ENCODE results near the gene AP1S1. TPM values are rescaled to one million over a fixed set of nuclear protein-coding genes. Genes with fewer than 3 reads are reported as not detected.
"Not testable (repeated sequence)": the region's sequence is repeated elsewhere in the genome, so short reads cannot be mapped to it uniquely, and the experiment has no call there.

The AP1S1 gene
- total RNA-seq, 1 donor from 2014 or later, result 90.1 TPM

DNA sequence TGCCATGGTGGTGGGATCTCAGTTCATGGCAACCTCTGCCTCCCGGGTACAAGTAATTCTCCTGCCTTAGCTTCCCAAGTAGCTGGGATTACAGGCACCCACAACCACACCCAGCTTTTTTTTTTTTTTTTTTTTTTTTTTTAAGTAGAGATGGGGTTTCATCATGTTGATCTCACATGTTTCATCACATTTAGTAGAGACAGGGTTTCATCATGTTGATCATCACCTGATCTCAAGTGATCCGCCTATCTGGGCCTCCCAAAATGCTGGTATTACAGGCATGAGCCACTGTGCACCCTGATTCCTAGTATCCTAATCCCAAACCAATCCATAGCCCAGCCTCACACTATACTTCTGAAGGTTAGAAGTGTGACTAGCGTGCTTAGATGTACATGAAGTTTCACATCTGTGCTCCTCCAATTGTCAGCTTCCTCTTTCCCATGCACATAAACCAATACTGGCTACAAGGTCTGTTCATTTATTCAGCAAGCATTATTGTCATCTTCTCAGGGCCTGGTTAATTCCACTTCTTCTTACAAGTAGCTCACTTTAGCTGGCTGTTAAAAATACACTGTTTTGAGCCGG, 32.7 kb downstream of the AP1S1 start:
- peaks cover 19% of the 10 kb centered on the region for H3K4me1 Mint-ChIP-seq
- no peak for TF ChIP-seq CTCF (conservative IDR thresholded peaks at IDR 0.05)
- no peak for DNase-seq (ENCODE audit: low read depth, low spot score)
- peaks cover 4% of the 10 kb centered on the region for H3K9me3 Mint-ChIP-seq
- H3K27ac Mint-ChIP-seq (ENCODE audit: unreplicated experiment), result no peak overlapping the region
- H3K27me3 Mint-ChIP-seq (ENCODE audit: low read depth), result peaks cover 16% of the 10 kb centered on the region
- H3K36me3 Mint-ChIP-seq (ENCODE audit: low read depth), result no peaks in the 10 kb centered on the region
- no peak overlapping the region for H3K4me3 Mint-ChIP-seq

GRCh38 chr7:101189109-101189508, 34.8 kb downstream of the AP1S1 start:
- no peaks in the 10 kb centered on the region for H3K36me3 Mint-ChIP-seq (ENCODE audit: low read depth)
- no peak overlapping the region for H3K27ac Mint-ChIP-seq (ENCODE audit: unreplicated experiment)
- peaks cover 11% of the 10 kb centered on the region for H3K27me3 Mint-ChIP-seq (ENCODE audit: low read depth)
- H3K9me3 Mint-ChIP-seq, result no peaks in the 10 kb centered on the region
- DNase-seq (ENCODE audit: low read depth, low spot score), result no peak
- peaks cover 14% of the 10 kb centered on the region for H3K4me1 Mint-ChIP-seq
- H3K4me3 Mint-ChIP-seq, result no peak overlapping the region
- TF ChIP-seq CTCF (conservative IDR thresholded peaks at IDR 0.05), result no peak

GRCh38 chr7:101195884-101196283, 41.6 kb downstream of the AP1S1 start:
- Mint-ChIP-seq H3K27me3 (ENCODE audit: low read depth) (peaks cover 21% of the 10 kb centered on the region), H3K4me3 (no peak overlapping the region), H3K27ac (ENCODE audit: unreplicated experiment) (no peak overlapping the region), H3K9me3 (no peaks in the 10 kb centered on the region), H3K4me1 (peaks cover 20% of the 10 kb centered on the region), H3K36me3 (ENCODE audit: low read depth) (no peaks in the 10 kb centered on the region)
- no peak for DNase-seq (ENCODE audit: low read depth, low spot score)
- TF ChIP-seq CTCF (conservative IDR thresholded peaks at IDR 0.05), result no peak

GRCh38 chr7:101197991-101198390, 43.7 kb downstream of the AP1S1 start:
- H3K27me3 Mint-ChIP-seq (ENCODE audit: low read depth), result peaks cover 34% of the 10 kb centered on the region
- no peaks in the 10 kb centered on the region for H3K36me3 Mint-ChIP-seq (ENCODE audit: low read depth)
- H3K4me1 Mint-ChIP-seq, result peaks cover 12% of the 10 kb centered on the region
- no peaks in the 10 kb centered on the region for H3K9me3 Mint-ChIP-seq
- TF ChIP-seq CTCF (conservative IDR thresholded peaks at IDR 0.05), result no peak
- no peak overlapping the region for H3K4me3 Mint-ChIP-seq
- no peak for DNase-seq (ENCODE audit: low read depth, low spot score)
- no peak overlapping the region for H3K27ac Mint-ChIP-seq (ENCODE audit: unreplicated experiment)

- no peak for DNase-seq (ENCODE audit: low read depth, low spot score)
- H3K27me3 Mint-ChIP-seq (ENCODE audit: low read depth), result peaks cover 38% of the 10 kb centered on the region
- TF ChIP-seq CTCF (conservative IDR thresholded peaks at IDR 0.05), result no peak
- H3K36me3 Mint-ChIP-seq (ENCODE audit: low read depth), result no peaks in the 10 kb centered on the region
- no peaks in the 10 kb centered on the region for H3K9me3 Mint-ChIP-seq
- peaks cover 12% of the 10 kb centered on the region for H3K4me1 Mint-ChIP-seq
- H3K27ac Mint-ChIP-seq (ENCODE audit: unreplicated experiment), result no peak overlapping the region
- H3K4me3 Mint-ChIP-seq, result no peak overlapping the region
Observed at GRCh38 chr7:101198476-101198875, 44.2 kb downstream of the AP1S1 start.

DNA sequence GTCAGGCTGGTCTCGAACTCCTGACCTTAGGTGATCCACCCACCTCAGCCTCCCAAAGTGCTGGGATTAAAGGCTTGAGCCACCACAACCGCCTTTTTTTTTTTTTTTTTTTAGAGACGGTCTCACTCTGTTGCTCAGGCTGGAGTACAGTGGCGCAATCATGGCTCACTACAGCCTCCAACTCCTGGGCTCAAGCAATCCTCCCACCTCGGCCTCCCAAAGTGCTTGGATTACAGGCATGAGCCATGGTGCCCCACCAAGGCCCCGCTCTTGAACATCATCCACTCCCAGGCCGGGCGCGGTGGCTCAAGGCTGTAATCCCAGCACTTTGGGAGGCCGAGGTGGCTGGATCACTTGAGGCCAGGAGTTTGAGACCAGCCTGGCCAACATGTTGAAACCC, 45.2 kb downstream of the AP1S1 start:
- not testable (repeated sequence) for DNase-seq (ENCODE audit: low read depth, low spot score); H3K9me3 Mint-ChIP-seq; H3K36me3 Mint-ChIP-seq (ENCODE audit: low read depth); H3K27ac Mint-ChIP-seq (ENCODE audit: unreplicated experiment); H3K4me3 Mint-ChIP-seq
- Mint-ChIP-seq H3K4me1 (peaks cover 12% of the 10 kb centered on the region), H3K27me3 (ENCODE audit: low read depth) (peaks cover 48% of the 10 kb centered on the region)
